Measurements from ENCODE around the gene ANKRD26. TPM values are rescaled to one million over a fixed set of nuclear protein-coding genes. Genes with fewer than 3 reads are reported as not detected.

Gene ANKRD26
- total RNA-seq, 1 experiment from 2014 or later: 15.2 TPM

GRCh38 chr10:27030060-27030459 lies 70.2 kb downstream of the ANKRD26 start:
- Histone ChIP-seq H3K27ac (ENCODE audit: low read depth, low read length, poor library complexity, severe bottlenecking) (no peak overlapping the region), H3K4me3 (ENCODE audit: low read depth, low read length, poor library complexity, severe bottlenecking) (no peak overlapping the region), H3K27me3 (replicated peaks; ENCODE audit: insufficient read depth, low read depth, low read length, poor library complexity) (no peaks in the 10 kb centered on the region), H3K36me3 (ENCODE audit: insufficient read depth, low read length, poor library complexity, severe bottlenecking) (peaks cover 17% of the 10 kb centered on the region), H3K9me3 (ENCODE audit: low read depth, low read length, poor library complexity, severe bottlenecking) (no peaks in the 10 kb centered on the region), H3K4me1 (ENCODE audit: insufficient read depth, low read length, poor library complexity, severe bottlenecking) (no peaks in the 10 kb centered on the region)
- ChIA-PET CTCF (no interaction called here), POLR2A (ENCODE audit: low non-redundant PET) (no interaction called here)
- no TSS peak for BruUV-seq (replicated peaks)
- intact Hi-C loops (cut with micrococcal nuclease; ENCODE audit: unreplicated experiment): no loop called here
- no peak for TF ChIP-seq EZH2 (IDR thresholded peaks at IDR 0.05; ENCODE audit: borderline replicate concordance, low read depth, low read length, poor library complexity, severe bottlenecking)
- no peak for TF ChIP-seq CTCF (conservative IDR thresholded peaks at IDR 0.05; ENCODE audit: low read depth, low read length)
- no peak for DNase-seq (ENCODE audit: low spot score)

- intact Hi-C loops (cut with micrococcal nuclease; ENCODE audit: unreplicated experiment): no loop called here
- no peak for DNase-seq (ENCODE audit: low spot score)
- H3K9me3 ChIP-seq (ENCODE audit: low read depth, low read length, poor library complexity, severe bottlenecking): no peaks in the 10 kb centered on the region
- H3K27ac ChIP-seq (ENCODE audit: low read depth, low read length, poor library complexity, severe bottlenecking): no peak overlapping the region
- H3K27me3 ChIP-seq (replicated peaks; ENCODE audit: insufficient read depth, low read depth, low read length, poor library complexity): no peaks in the 10 kb centered on the region
- POLR2A ChIA-PET (ENCODE audit: low non-redundant PET): no interaction called here
- peaks cover 9% of the 10 kb centered on the region for H3K36me3 ChIP-seq (ENCODE audit: insufficient read depth, low read length, poor library complexity, severe bottlenecking)
- H3K4me1 ChIP-seq (ENCODE audit: insufficient read depth, low read length, poor library complexity, severe bottlenecking): no peaks in the 10 kb centered on the region
- no TSS peak for BruUV-seq (replicated peaks)
- H3K4me3 ChIP-seq (ENCODE audit: low read depth, low read length, poor library complexity, severe bottlenecking): no peak overlapping the region
- no peak for TF ChIP-seq EZH2 (IDR thresholded peaks at IDR 0.05; ENCODE audit: borderline replicate concordance, low read depth, low read length, poor library complexity, severe bottlenecking)
- no peak for TF ChIP-seq CTCF (conservative IDR thresholded peaks at IDR 0.05; ENCODE audit: low read depth, low read length)
- CTCF ChIA-PET: no interaction called here
Observed at GRCh38 chr10:27022048-27022447, 78.2 kb downstream of the ANKRD26 start.

- DNase-seq (ENCODE audit: low spot score): no peak
- BruUV-seq (replicated peaks): no TSS peak
- H3K27ac ChIP-seq (ENCODE audit: low read depth, low read length, poor library complexity, severe bottlenecking): no peak overlapping the region
- no peak overlapping the region for H3K4me3 ChIP-seq (ENCODE audit: low read depth, low read length, poor library complexity, severe bottlenecking)
- POLR2A ChIA-PET (ENCODE audit: low non-redundant PET): no interaction called here
- no peak for TF ChIP-seq EZH2 (IDR thresholded peaks at IDR 0.05; ENCODE audit: borderline replicate concordance, low read depth, low read length, poor library complexity, severe bottlenecking)
- no peak for TF ChIP-seq CTCF (conservative IDR thresholded peaks at IDR 0.05; ENCODE audit: low read depth, low read length)
- H3K36me3 ChIP-seq (ENCODE audit: insufficient read depth, low read length, poor library complexity, severe bottlenecking): peaks cover 9% of the 10 kb centered on the region
- H3K27me3 ChIP-seq (replicated peaks; ENCODE audit: insufficient read depth, low read depth, low read length, poor library complexity): no peaks in the 10 kb centered on the region
- intact Hi-C loops (cut with micrococcal nuclease; ENCODE audit: unreplicated experiment): no loop called here
- H3K9me3 ChIP-seq (ENCODE audit: low read depth, low read length, poor library complexity, severe bottlenecking): no peaks in the 10 kb centered on the region
- CTCF ChIA-PET: no interaction called here
- no peaks in the 10 kb centered on the region for H3K4me1 ChIP-seq (ENCODE audit: insufficient read depth, low read length, poor library complexity, severe bottlenecking)
Observed at GRCh38 chr10:27020243-27020642, 80.1 kb downstream of the ANKRD26 start.

All from A673 (cell line).